Activated CD8-positive, alpha-beta memory T cell treated with anti-CD3 and anti-CD28 coated beads, Interleukin-2, amount 50 U/mL, for 24 hours (primary cell): Measurements from ENCODE around the gene MEIS1.

Experiments
- DNase-seq: peaks from one replicate; pipeline ENCODE4 v3.0.0-alpha.2; 2020; ENCODE audit errors: extremely low read depth

MEIS1 gene

GRCh38 chr2:66580166-66581049 is 145.5 kb downstream of the MEIS1 start:
- DNase-seq = no peak

- no peak for DNase-seq
These were observed 146.6 kb downstream of the MEIS1 start for GRCh38 chr2:66581339-66582103.

- no peak for DNase-seq
These were observed 147.4 kb downstream of the MEIS1 start for GRCh38 chr2:66582104-66582986.

DNA sequence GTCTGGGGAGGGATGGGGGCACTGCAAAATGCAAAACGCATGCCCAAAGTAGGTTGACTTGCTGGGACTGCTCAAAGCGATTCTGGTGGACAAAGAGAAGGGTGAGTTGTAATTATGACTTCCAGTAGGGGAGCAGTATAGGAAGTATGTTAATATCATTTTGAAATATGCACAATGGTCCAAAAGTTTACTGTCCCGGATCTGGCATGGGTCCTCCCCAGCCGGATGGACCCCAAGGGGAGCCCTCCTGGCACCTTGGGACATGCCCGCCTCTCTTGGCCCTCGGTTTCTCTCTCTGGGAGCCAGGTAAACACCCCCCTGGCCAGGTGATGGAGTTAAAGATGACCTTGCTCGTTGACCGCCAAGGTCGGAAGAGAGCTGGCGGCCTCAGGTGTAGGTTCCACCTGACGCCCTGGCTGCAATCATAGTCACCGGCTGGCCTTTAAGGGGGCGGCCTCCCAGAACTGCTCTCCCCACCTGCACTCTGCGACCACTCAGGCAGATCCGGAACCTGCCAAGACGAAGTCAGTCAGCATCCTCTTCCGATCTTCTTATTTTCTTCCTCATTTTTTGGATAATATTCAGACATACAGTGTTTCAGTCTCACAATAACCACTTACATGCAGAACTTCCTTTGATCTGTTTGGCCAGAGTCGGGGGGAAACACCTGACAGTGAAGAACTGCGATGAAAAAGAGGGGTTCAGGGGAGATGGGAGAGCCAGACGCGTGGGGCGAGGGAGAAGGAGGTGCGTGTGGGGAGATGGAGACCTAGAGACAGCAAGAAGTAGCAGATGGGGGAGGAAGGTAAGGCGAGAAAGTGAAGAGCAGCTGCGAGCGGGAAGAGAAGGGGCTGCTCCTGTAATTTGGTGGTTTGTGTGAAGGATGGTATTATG is 148.3 kb downstream of the MEIS1 start:
- DNase-seq = no peak

GRCh38 chr2:66583881-66584280 is 149.0 kb downstream of the MEIS1 start:
- no peak for DNase-seq

DNA sequence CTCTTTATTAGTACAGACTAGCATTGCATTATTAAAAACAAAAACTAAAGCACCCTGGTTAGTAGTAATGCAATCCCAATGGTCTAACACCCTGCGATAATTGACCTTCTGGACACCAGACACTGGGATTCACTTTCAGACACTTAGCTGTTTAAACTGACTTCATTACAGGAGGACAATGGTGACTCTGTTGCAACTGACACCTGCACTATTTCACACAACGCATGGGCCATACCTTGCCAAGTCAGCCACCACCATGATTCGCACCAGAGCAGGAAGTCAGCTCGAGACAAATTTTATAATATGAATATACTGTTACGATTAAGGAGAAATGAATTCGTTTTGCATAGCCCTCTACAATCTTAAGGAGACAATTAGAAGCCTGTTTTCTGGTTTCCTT is 150.7 kb downstream of the MEIS1 start:
- no peak for DNase-seq

DNA sequence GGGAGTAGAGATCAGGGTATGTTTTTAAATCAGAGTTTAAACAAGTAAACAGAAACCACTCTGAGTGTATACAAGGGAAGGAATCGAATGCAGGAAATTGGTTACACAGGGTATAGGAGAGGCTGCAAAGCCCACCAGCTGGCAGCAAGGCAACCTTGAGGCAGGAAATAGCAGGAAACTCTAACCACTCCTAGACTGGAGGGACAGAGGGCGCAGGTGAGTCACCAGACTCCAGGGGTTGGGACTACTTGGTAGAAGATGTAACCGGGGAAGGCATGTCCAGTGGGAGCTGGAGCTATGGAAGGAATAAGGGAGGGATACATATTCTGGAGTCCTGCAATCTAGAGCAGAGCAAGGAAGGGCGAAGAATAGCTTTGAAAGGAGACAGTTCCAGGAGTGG is 152.3 kb downstream of the MEIS1 start:
- DNase-seq = no peak

GRCh38 chr2:66594001-66594400 is 159.1 kb downstream of the MEIS1 start:
- no peak for DNase-seq

DNA sequence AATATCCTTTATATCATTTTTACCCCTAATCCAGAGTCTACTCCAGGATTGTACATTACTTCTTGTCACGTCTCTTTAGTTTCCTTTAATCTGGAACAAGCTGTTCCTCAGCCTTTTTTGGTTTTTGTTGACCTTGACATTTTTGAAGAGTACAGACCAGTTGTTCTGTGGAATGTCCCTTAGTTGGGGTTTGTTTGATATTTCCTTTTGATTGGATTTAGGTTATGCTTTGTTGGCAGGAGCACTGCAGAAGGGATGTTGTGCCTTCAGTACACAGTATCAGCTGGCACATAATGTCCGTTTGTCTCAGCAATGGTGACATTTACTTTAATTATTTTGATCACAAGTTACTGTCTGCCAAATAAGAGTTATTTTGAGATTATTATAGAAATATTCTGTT is 160.6 kb downstream of the MEIS1 start:
- no peak for DNase-seq

DNA sequence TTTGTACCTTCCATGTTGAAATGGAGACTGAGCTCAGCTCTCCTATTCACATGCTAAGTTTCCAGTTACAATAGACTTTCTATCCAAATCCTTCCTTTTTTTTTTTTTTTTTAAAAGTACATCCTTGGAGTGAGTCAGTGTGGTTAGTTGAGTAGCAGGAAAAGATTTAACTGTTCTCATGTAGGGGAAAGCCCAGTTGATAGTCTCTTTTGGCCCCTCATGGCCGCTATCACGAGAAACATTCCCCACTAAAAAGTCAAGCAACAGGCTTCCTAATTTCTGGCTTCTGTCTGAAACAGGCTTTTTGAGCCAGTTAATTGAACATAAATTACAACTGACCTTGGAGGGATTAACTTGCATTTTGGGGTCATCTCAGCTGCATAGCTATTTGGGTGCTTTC is 161.3 kb downstream of the MEIS1 start:
- DNase-seq = no peak

DNA sequence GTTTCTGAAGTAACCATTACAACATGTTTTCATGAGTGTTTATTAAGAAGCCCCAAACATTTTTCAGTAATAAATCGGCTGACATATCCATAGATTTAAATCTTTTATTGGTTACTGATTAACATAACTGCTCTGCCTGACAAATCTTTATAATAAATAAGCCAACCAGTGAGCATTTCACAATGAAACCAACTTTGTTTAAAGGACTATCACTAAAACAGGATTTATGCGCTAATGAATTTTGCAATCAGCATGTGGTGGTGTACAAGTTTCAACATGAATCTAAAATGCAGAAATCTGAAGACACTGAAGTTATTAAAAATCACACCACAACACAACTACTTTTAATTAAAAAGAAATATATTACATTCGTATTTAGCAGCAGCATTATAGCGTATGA is 166.7 kb downstream of the MEIS1 start:
- DNase-seq = no peak

DNA sequence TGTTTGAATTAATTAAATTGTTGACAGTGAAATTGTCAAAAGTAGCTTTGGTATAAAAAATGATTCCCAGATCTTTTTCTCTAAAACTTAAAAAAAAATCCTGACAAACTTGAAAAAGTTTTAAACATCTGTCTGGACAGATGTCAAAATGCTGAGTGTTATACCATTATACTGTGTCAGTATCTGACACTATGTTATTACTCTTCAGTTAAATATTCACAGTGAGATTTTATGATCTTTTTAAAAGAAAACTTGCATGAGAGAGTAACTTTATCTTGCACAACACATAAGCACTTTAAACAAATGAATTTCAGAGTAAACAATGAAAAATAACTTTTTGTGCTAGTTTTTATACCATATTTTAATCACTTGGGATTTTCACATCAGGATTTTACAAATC is 167.4 kb downstream of the MEIS1 start:
- no peak for DNase-seq

GRCh38 chr2:66604326-66604725 is 169.4 kb downstream of the MEIS1 start:
- DNase-seq = no peak

DNA sequence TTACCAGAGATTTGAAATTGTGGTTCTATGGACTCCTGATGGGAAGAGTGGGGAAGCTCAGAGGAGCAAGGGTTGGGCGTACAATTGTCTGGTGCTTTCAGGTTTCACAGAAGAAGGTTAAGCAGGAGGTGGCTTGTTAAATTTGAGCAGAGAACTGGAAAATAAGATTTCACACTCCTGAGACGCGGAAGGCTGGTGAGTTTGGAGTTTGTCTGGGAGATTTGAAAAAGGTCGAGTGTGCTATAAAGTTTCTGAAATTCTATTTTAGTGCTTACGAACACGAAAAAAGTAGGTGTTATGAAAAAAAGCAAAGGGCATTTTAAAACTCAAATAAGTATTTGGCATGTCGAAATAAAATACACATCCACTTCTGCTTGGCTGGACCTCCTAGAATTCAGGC is 170.1 kb downstream of the MEIS1 start:
- no peak for DNase-seq

DNA sequence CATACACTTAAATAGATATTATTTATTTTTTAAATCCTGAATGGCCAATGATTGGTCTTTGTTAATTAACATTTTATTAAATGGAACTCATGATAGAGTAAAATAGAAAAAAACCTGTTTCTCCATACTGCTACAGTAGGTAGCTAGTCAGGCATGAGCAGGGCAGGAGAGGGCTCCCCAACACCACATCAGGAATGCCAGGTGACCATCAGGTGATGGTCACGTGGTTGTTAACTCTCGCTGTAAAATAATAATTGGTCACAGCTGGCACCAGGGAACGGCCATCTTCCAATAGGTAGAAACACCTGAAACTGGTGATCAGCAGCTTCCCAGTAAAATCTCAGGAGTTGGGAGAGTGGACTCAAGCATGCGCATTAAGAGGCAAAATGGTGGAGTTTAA is 172.2 kb downstream of the MEIS1 start:
- DNase-seq = no peak
